Measurements from ENCODE around the gene OR6N1. TPM values are rescaled to one million over a fixed set of nuclear protein-coding genes. Genes with fewer than 3 reads are reported as not detected.

The OR6N1 gene
- polyA plus RNA-seq, 3 donors = not detected

DNA sequence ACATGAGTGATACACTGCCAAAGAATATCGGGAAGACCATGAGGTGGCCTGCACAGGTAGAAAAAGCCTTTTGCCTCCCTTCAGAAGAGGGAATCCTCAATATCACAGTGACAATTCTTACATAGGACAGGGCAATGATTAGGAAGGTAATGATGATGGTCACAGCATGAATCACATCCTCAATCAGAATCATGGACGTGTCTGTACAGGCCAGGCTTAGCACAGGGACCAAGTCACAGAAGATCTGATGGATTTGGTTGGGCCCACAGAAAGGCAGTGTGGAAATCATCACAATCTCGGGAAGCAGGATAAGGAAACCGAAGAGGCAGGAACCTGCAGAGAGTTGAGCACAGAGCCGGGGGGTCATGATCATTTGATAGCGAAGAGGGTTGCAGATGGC is 54.7 kb downstream of the OR6N1 start:
- H3K27me3 Mint-ChIP-seq (ENCODE audit: low read depth in 3 of 3) = no peaks in the 10 kb centered on the region
- Histone ChIP-seq H3K79me2 (ENCODE audit: insufficient read depth, low read length) (no peaks in the 10 kb centered on the region), H3K27me3 (ENCODE audit: control insufficient read depth in 2 of 2, insufficient read depth in 2 of 2, low read length in 2 of 2) (no peaks in the 10 kb centered on the region), H3K4me1 (ENCODE audit: control insufficient read depth in 1 of 2, insufficient read depth in 2 of 2, low read length in 2 of 2) (no peaks in the 10 kb centered on the region), H4K20me1 (ENCODE audit: insufficient read depth, low read length) (no peaks in the 10 kb centered on the region), H2AFZ (ENCODE audit: insufficient read depth, low read depth, low read length, poor library complexity, severe bottlenecking) (no peak overlapping the region), H3K4me2 (replicated peaks; ENCODE audit: extremely low read depth, low read length, poor library complexity, severe bottlenecking) (no peak overlapping the region), H3K4me3 (replicated peaks in 1 of 3; ENCODE audit: low read depth in 2 of 3, low read length in 3 of 3) (no peak overlapping the region), H3K27ac (ENCODE audit: low read depth in 1 of 2, low read length in 2 of 2) (no peak overlapping the region), H3K9ac (ENCODE audit: insufficient read depth, low read length, poor library complexity, severe bottlenecking) (no peak overlapping the region), H3K36me3 (replicated peaks in 1 of 2; ENCODE audit: control insufficient read depth in 1 of 2, insufficient read depth in 2 of 2, low read length in 2 of 2) (no peaks in the 10 kb centered on the region), H3K9me3 (replicated peaks in 1 of 2; ENCODE audit: control insufficient read depth in 1 of 2, insufficient read depth in 1 of 2, low read length in 2 of 2) (no peaks in the 10 kb centered on the region)
- intact Hi-C loops (cut with micrococcal nuclease) = no loop called here
- H3K9me3 Mint-ChIP-seq = no peaks in the 10 kb centered on the region
- no peak overlapping the region for H3K27ac Mint-ChIP-seq
- no peak for TF ChIP-seq CTCF (IDR thresholded peaks at IDR 0.05)
- DNase-seq = no peak
- 98% methylated on average over 5 of the region's 6 CpGs for WGBS (ENCODE audit: insufficient coverage)
- H3K36me3 Mint-ChIP-seq = no peaks in the 10 kb centered on the region
- H3K4me1 Mint-ChIP-seq = no peaks in the 10 kb centered on the region
- no peak overlapping the region for H3K4me3 Mint-ChIP-seq

DNA sequence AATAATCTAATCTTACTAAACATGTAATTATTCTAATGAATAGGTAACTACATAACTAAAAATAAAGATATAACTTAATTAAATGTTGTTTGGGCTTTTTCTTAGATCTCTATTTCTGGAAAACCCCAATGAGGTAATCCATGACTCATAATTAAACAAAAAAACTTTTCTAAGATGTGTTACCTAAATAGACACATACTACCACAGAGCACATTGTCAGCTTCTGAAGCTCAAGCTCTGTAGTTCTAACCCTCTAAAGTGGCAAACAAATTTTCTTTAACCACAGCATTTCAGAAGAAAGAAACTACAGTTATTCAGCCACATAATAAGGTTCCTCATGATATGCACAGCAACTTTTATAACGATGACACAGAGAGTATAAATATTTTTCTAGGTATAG is 55.7 kb downstream of the OR6N1 start:
- no peak overlapping the region for H3K27ac Mint-ChIP-seq
- intact Hi-C loops (cut with micrococcal nuclease) = no loop called here

More for the DNA sequence above, 55.7 kb downstream of the OR6N1 start:
- H3K9me3 Mint-ChIP-seq = peaks cover 0 to under 1% (median 0%) of the 10 kb centered on the region in 7 donors
- DNase-seq = no peak
- TF ChIP-seq CTCF (IDR thresholded peaks at IDR 0.05) = no peak
- H3K36me3 ChIP-seq (replicated peaks in 1 of 2; ENCODE audit: control insufficient read depth in 1 of 2, insufficient read depth in 2 of 2, low read length in 2 of 2) = no peaks in the 10 kb centered on the region
- H3K79me2 ChIP-seq (ENCODE audit: insufficient read depth, low read length) = no peaks in the 10 kb centered on the region
- WGBS (ENCODE audit: insufficient coverage) = no CpG with 5 or more reads among the region's 1 CpG
- no peaks in the 10 kb centered on the region for H3K4me1 ChIP-seq (ENCODE audit: control insufficient read depth in 1 of 2, insufficient read depth in 2 of 2, low read length in 2 of 2)
- H3K27me3 ChIP-seq (ENCODE audit: control insufficient read depth in 2 of 2, insufficient read depth in 2 of 2, low read length in 2 of 2) = no peaks in the 10 kb centered on the region
- H3K4me3 Mint-ChIP-seq = no peak overlapping the region
- H3K27me3 Mint-ChIP-seq (ENCODE audit: low read depth in 3 of 3) = no peaks in the 10 kb centered on the region
- no peaks in the 10 kb centered on the region for H3K9me3 ChIP-seq (replicated peaks in 1 of 2; ENCODE audit: control insufficient read depth in 1 of 2, insufficient read depth in 1 of 2, low read length in 2 of 2)
- no peak overlapping the region for H3K4me2 ChIP-seq (replicated peaks; ENCODE audit: extremely low read depth, low read length, poor library complexity, severe bottlenecking)
- H2AFZ ChIP-seq (ENCODE audit: insufficient read depth, low read depth, low read length, poor library complexity, severe bottlenecking) = no peak overlapping the region
- H3K9ac ChIP-seq (ENCODE audit: insufficient read depth, low read length, poor library complexity, severe bottlenecking) = no peak overlapping the region
- no peaks in the 10 kb centered on the region for H3K4me1 Mint-ChIP-seq
- no peak overlapping the region for H3K27ac ChIP-seq (ENCODE audit: low read depth in 1 of 2, low read length in 2 of 2)
- no peaks in the 10 kb centered on the region for H3K36me3 Mint-ChIP-seq
- H4K20me1 ChIP-seq (ENCODE audit: insufficient read depth, low read length) = no peaks in the 10 kb centered on the region
- no peak overlapping the region for H3K4me3 ChIP-seq (replicated peaks in 1 of 3; ENCODE audit: low read depth in 2 of 3, low read length in 3 of 3)

Measured in CD14-positive monocyte (primary cell).